CD4-positive, alpha-beta memory T cell (primary cell): ENCODE data around the gene APOA1. TPM values are rescaled to one million over a fixed set of nuclear protein-coding genes. Genes with fewer than 3 reads are reported as not detected.
A peak's percentile ranks its signal among the peaks of the same experiment; 100 is the strongest.
"Not testable (repeated sequence)": the region's sequence is repeated elsewhere in the genome, so short reads cannot be mapped to it uniquely, and the experiment has no call there.

Experiments used
- CTCF ChIA-PET: fragments of 350-600 bp; sonication (Branson Sonifier 250); formaldehyde crosslinking; loops from one replicate; lab custom pipeline; 2021; ENCODE audit warnings: inconsistent platforms; ENCODE audit not compliant: partially characterized antibody; lab: Charles Lee
- POLR2A ChIA-PET: fragments of 350-600 bp; sonication (Branson Sonifier 250); formaldehyde crosslinking; loops from one replicate; lab custom pipeline; 2021; ENCODE audit not compliant: partially characterized antibody; lab: Charles Lee
- DNase-seq, 5 donors: peaks; one replicate each; pipeline versions ENCODE4 v3.0.0 to v3.0.0-alpha.2; 2020 to 2022; ENCODE audit warnings: mixed read lengths in 1 of 5
- H3K27ac ChIP-seq: one replicate; pipeline ENCODE4 v1.7.0; 2013; ENCODE audit warnings: low read depth, low read length
- H3K27me3 ChIP-seq: 2 replicates; pipeline ENCODE4 v1.7.0; 2013; ENCODE audit warnings: mild to moderate bottlenecking, low read length, moderate library complexity; ENCODE audit not compliant: insufficient read depth
- H3K36me3 ChIP-seq: 2 replicates; pipeline ENCODE4 v1.7.0; 2013; ENCODE audit warnings: mild to moderate bottlenecking, low read length, moderate library complexity; ENCODE audit not compliant: insufficient read depth
- H3K4me1 ChIP-seq: 2 replicates; pipeline ENCODE4 v1.7.0; 2013; ENCODE audit warnings: mild to moderate bottlenecking, low read length, moderate library complexity; ENCODE audit not compliant: insufficient read depth
- H3K4me3 ChIP-seq, 2 donors: one replicate each; pipeline ENCODE4 v1.7.0; 2013; ENCODE audit warnings: low read length in 2 of 2, mild to moderate bottlenecking in 1 of 2
- H3K9me3 ChIP-seq, 2 donors: one replicate each; pipeline ENCODE4 v1.7.0; 2013; ENCODE audit warnings: low read length in 2 of 2, control low read depth in 1 of 2; ENCODE audit not compliant: control insufficient read depth in 1 of 2
- H3K27ac Mint-ChIP-seq, 7 donors: one replicate each; pipeline ENCODE4 v1.8.0; 2020 to 2021; ENCODE audit warnings: mixed read lengths in 7 of 7, mild to moderate bottlenecking in 6 of 7, inconsistent platforms in 3 of 7, moderate library complexity in 3 of 7
- H3K27me3 Mint-ChIP-seq, 2 donors: one replicate each; pipeline ENCODE4 v1.8.0; 2020 to 2021; ENCODE audit warnings: mixed read lengths in 2 of 2
- H3K36me3 Mint-ChIP-seq, 2 donors: one replicate each; pipeline ENCODE4 v1.8.0; 2020 to 2021; ENCODE audit warnings: mixed read lengths in 2 of 2, inconsistent platforms in 1 of 2, mild to moderate bottlenecking in 1 of 2
- H3K4me1 Mint-ChIP-seq, 4 donors: one replicate each; pipeline ENCODE4 v1.8.0; 2020 to 2021; ENCODE audit warnings: mixed read lengths in 4 of 4, mild to moderate bottlenecking in 1 of 4
- H3K4me3 Mint-ChIP-seq, 8 donors: one replicate each; pipeline ENCODE4 v1.8.0; 2020 to 2021; ENCODE audit warnings: mixed read lengths in 8 of 8, mild to moderate bottlenecking in 7 of 8, moderate library complexity in 6 of 8, inconsistent platforms in 3 of 8
- H3K9me3 Mint-ChIP-seq, 8 donors: one replicate each; pipeline ENCODE4 v1.8.0; 2020 to 2021; ENCODE audit warnings: mixed read lengths in 8 of 8, mild to moderate bottlenecking in 5 of 8, inconsistent platforms in 3 of 8, moderate library complexity in 1 of 8
- intact Hi-C: fragments of 100-400 bp; cut with micrococcal nuclease; formaldehyde crosslinking; loops from one replicate; pipeline ENCODE4 v1.15.1; 2023
- polyA plus RNA-seq, 2 donors: library from polyadenylated mRNA; unstranded; fragments of 300-500 nt; fragmentation: Illumina TruSeq; gene quantifications; one replicate each; pipeline ENCODE4 v1.2.3, GENCODE V29; 2021
- total RNA-seq, 2 experiments: library from RNA; stranded (reverse); gene quantifications; one replicate each; pipeline ENCODE4 v1.2.3, GENCODE V29; 2021

The APOA1 gene
- total and polyA plus RNA-seq, 4 experiments from 2014 or later = 0.50 to 0.75 TPM; not detected in 2

- Mint-ChIP-seq H3K9me3 (no peaks in the 10 kb centered on the region), H3K36me3 (no peaks in the 10 kb centered on the region), H3K27me3 (peaks cover 0 to 2% of the 10 kb centered on the region in 2 donors), H3K4me3 (no peak overlapping the region), H3K4me1 (no peaks in the 10 kb centered on the region), H3K27ac (no peak overlapping the region)
- H3K27ac ChIP-seq = no peak overlapping the region
- H3K4me1 ChIP-seq = no peaks in the 10 kb centered on the region
- no peaks in the 10 kb centered on the region for H3K27me3 ChIP-seq
- ChIA-PET CTCF (interaction anchor here (0.6 to 1.8 kb wide), 3 partner anchors 22 to 293 kb away, joined by 3 to 10 read pairs (median 7); partner anchors contain the start of gene APOA5), POLR2A (no interaction called here)
- no peaks in the 10 kb centered on the region for H3K36me3 ChIP-seq
- no peaks in the 10 kb centered on the region for H3K9me3 ChIP-seq
- intact Hi-C loops = no loop called here
- H3K4me3 ChIP-seq = no peak overlapping the region
- no peak for DNase-seq
Measured at GRCh38 chr11:116813170-116813569, 24.3 kb downstream of the APOA1 start.

- intact Hi-C loops = no loop called here
- Mint-ChIP-seq H3K27ac (no peak overlapping the region), H3K27me3 (peaks cover 2% of the 10 kb centered on the region in 2 donors), H3K4me3 (no peak overlapping the region), H3K9me3 (no peaks in the 10 kb centered on the region), H3K36me3 (no peaks in the 10 kb centered on the region), H3K4me1 (no peaks in the 10 kb centered on the region)
- Histone ChIP-seq H3K27me3 (no peaks in the 10 kb centered on the region), H3K9me3 (no peaks in the 10 kb centered on the region), H3K4me3 (no peak overlapping the region), H3K4me1 (no peaks in the 10 kb centered on the region), H3K27ac (no peak overlapping the region), H3K36me3 (no peaks in the 10 kb centered on the region)
- ChIA-PET CTCF (interaction anchor here (1.8 kb wide), 1 partner anchor 21 kb away, joined by 7 read pairs; the partner anchor contains the start of gene APOA5), POLR2A (no interaction called here)
- no peak for DNase-seq
Measured at GRCh38 chr11:116812109-116812508, 25.3 kb downstream of the APOA1 start.

DNA sequence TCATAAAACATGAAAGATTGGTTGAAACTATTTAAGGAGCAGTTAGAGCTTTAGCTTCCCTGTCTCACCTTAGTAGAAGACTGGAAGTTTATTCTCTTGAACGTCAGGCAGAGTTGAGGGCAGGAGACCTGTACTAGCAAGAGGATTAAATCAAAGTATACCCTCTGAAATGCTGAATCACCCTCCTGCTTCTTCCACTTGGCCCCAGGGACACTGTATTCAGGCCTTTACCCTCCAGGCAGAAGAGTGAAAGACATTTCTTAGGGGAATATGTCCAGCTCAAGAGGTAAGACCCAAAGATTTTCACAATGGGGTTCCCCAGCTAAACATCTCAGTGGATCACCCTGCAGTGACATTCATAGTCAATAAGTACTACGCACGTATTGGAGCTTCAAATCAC is 26.2 kb downstream of the APOA1 start:
- H3K4me1 Mint-ChIP-seq = no peaks in the 10 kb centered on the region
- DNase-seq = no peak
- Histone ChIP-seq H3K4me1 (no peaks in the 10 kb centered on the region), H3K4me3 (no peak overlapping the region), H3K9me3 (no peaks in the 10 kb centered on the region), H3K27me3 (no peaks in the 10 kb centered on the region), H3K27ac (no peak overlapping the region), H3K36me3 (no peaks in the 10 kb centered on the region)
- no peaks in the 10 kb centered on the region for H3K9me3 Mint-ChIP-seq
- H3K4me3 Mint-ChIP-seq = no peak overlapping the region
- intact Hi-C loops = no loop called here
- no peak overlapping the region for H3K27ac Mint-ChIP-seq
- H3K36me3 Mint-ChIP-seq = no peaks in the 10 kb centered on the region
- POLR2A ChIA-PET = no interaction called here
- H3K27me3 Mint-ChIP-seq = peaks cover 2% of the 10 kb centered on the region in 2 donors
- CTCF ChIA-PET = interaction anchor here (0.8 to 1.6 kb wide), 2 partner anchors 17 to 20 kb away, joined by 3 to 7 read pairs; partner anchors contain the start of gene APOA5

DNA sequence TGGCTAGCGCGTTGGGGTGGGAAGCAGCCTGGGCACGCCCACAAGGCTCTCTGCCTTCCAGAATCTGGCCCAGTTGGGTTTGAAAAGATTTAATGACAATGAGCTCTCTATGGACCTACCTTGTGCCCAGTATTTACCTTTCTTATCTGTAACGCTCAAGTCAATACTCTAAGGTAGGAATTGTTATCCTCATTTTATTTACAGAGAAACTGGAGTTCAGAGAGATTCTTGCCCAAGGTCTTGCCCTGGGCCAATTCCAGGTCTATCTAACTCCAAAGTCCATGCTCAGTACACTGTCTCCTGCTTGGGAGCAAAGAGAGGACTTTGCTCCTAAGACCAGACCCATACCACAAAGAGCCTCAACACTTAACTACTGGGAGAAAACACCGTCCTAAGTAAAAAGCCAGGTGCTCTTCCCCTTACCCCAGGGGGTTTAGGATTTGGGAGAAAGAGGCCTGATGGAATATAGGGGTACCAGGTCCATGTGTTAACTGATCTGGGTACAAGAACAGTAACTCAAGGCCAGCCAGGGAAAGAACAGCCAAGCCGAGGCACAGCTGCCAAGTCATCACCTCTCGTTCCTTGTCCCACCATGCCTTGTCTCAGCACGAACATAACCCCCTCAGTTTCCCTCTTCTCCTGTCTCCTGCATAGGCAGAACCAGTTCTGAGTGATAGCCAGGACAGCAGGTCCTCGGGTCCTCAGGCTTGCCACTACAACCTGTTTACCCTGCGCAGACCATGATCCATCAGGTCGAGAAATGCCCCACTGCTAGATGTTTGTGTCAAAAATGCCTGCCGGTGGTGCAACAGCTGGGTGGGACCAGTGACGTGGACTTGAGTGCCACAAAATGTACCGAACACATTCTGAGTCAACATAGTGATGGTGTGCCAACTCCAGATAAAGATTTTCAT is 28.9 kb downstream of the APOA1 start:
- H3K4me1 ChIP-seq = no peaks in the 10 kb centered on the region
- Mint-ChIP-seq H3K9me3 (no peaks in the 10 kb centered on the region), H3K27ac (no peak overlapping the region), H3K36me3 (no peaks in the 10 kb centered on the region), H3K4me1 (no peaks in the 10 kb centered on the region), H3K4me3 (no peak overlapping the region), H3K27me3 (peaks cover 2% of the 10 kb centered on the region in 2 donors)
- no peaks in the 10 kb centered on the region for H3K27me3 ChIP-seq
- no peak overlapping the region for H3K4me3 ChIP-seq
- DNase-seq = no peak
- no peaks in the 10 kb centered on the region for H3K9me3 ChIP-seq
- intact Hi-C loops = no loop called here
- no peaks in the 10 kb centered on the region for H3K36me3 ChIP-seq
- ChIA-PET POLR2A (no interaction called here), CTCF (no interaction called here)
- no peak overlapping the region for H3K27ac ChIP-seq

DNA sequence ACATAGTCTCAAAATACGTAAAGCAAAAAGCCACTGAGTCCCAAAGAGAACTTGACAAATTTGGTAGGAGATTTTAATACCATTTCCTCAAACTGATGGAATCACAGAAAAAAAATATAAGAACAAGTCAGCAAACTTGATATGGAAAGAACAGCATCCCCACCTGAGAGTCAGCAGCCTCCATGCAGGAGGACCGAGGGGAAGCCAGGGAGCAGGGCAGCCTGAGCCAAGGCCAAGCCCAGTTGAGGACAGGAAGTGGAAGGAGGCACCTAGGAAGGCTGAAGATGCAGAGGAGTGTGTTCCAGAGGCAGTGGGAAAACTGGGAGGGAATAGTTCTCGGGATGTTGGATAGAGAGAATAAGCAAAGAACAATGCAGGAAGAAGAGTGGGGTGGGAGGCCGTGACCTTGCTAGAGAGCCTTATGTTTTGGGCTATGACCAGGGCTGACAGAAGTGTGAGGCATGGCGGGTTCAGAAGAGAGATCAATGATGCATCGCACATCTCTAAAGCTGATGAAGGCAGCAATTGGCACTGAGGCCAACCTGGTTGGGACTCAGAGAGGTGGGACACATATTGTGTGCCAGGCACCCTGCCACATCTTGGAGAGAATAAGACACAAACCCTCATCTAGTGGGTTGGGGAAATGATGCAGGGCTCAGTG is 29.7 kb downstream of the APOA1 start:
- no peaks in the 10 kb centered on the region for H3K36me3 Mint-ChIP-seq
- no peaks in the 10 kb centered on the region for H3K9me3 Mint-ChIP-seq
- peak overlapping the region in 1 of 7 donors; percentile 59 for H3K27ac Mint-ChIP-seq
- CTCF ChIA-PET = no interaction called here
- Histone ChIP-seq H3K4me1 (no peaks in the 10 kb centered on the region), H3K4me3 (no peak overlapping the region), H3K27me3 (no peaks in the 10 kb centered on the region), H3K27ac (no peak overlapping the region), H3K36me3 (no peaks in the 10 kb centered on the region), H3K9me3 (no peaks in the 10 kb centered on the region)
- no peak overlapping the region for H3K4me3 Mint-ChIP-seq
- H3K27me3 Mint-ChIP-seq = peaks cover 2% of the 10 kb centered on the region in 2 donors
- intact Hi-C loops = no loop called here
- no peak for DNase-seq
- H3K4me1 Mint-ChIP-seq = no peaks in the 10 kb centered on the region
- POLR2A ChIA-PET = no interaction called here

DNA sequence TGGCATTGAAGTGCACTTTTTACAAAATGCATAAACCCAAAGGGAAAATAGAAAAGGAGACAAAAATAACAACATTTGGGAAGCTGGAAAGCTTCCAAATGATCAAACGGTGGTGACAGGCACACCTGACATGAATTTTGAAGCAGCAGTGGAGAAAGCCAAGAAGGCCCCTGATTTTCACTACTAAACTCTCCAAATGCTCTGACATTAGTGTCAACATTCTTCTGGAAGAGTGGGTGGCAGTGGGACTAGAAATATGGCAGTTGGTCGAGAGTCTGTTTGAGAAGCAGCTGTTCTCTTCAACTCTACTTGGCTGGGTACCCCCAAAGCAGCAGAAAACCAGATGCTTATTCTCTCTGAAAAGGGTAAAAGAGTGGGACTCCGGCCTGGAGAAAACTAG is 33.4 kb downstream of the APOA1 start:
- Mint-ChIP-seq H3K4me1 (no peaks in the 10 kb centered on the region), H3K36me3 (no peaks in the 10 kb centered on the region), H3K27me3 (peaks cover 5 to 6% of the 10 kb centered on the region in 2 donors), H3K27ac (no peak overlapping the region), H3K9me3 (no peaks in the 10 kb centered on the region), H3K4me3 (no peak overlapping the region)
- ChIA-PET CTCF (interaction anchor here (0.8 kb wide), 1 partner anchor 14 kb away, joined by 3 read pairs; no protein-coding TSS in a partner anchor), POLR2A (interaction anchor here (1.1 kb wide), 1 partner anchor 48 kb away, joined by 3 read pairs; no protein-coding TSS in a partner anchor)
- Histone ChIP-seq H3K9me3 (no peaks in the 10 kb centered on the region), H3K27ac (no peak overlapping the region), H3K4me1 (no peaks in the 10 kb centered on the region), H3K27me3 (no peaks in the 10 kb centered on the region), H3K4me3 (no peak overlapping the region), H3K36me3 (no peaks in the 10 kb centered on the region)
- DNase-seq = no peak
- intact Hi-C loops = no loop called here

DNA sequence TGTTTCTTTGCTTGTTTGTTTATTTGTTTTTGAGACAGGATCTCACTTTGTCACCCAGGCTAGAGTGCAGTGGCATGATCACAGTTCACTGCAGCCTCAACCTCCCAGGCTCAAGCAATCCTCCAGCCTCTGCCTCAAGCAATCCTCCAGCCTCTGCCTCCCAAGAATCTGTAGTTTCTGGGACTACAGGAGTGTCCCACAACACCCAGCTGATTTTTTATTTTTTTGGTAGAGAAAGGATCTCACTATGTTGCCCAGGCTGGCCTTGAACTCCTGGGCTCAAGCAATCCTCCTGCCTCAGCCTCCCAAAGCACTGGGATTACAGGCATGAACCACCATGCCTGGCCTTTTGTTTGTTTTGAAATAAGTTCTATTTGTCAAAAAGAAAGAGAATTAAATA is 35.8 kb downstream of the APOA1 start:
- H3K4me3 Mint-ChIP-seq, H3K27me3 ChIP-seq, intact Hi-C loops: not testable (repeated sequence)

More for the DNA sequence above, 35.8 kb downstream of the APOA1 start:
- POLR2A ChIA-PET, DNase-seq, H3K4me3 ChIP-seq, H3K27ac ChIP-seq, H3K4me1 Mint-ChIP-seq, H3K27me3 Mint-ChIP-seq, H3K9me3 Mint-ChIP-seq, H3K9me3 ChIP-seq, H3K36me3 Mint-ChIP-seq, H3K36me3 ChIP-seq, H3K4me1 ChIP-seq, H3K27ac Mint-ChIP-seq: not testable (repeated sequence)
- CTCF ChIA-PET = interaction anchor here (1.3 kb wide), 1 partner anchor 34 kb away, joined by 4 read pairs; no protein-coding TSS in a partner anchor
